A549 (cell line): ENCODE results near the gene PLXND1.

Experiments used
- CTCF ChIP-seq: fragments of >200 bp; sonication (Bioruptor Twin); formaldehyde crosslinking; IDR thresholded peaks from 3 replicates; pipeline ENCODE4 v1.5.1; 2016
- HOXA7 ChIP-seq: fragments of 250-450 bp; sonication (Bioruptor Pico); IDR thresholded peaks from 2 replicates; pipeline ENCODE4 v1.5.0; 2020; ENCODE audit warnings: mild to moderate bottlenecking, moderate library complexity

- TF ChIP-seq CTCF (no peak), HOXA7 (CRISPR knock-in tag) (no peak)
Observed at GRCh38 chr3:129616713-129617112, 10.2 kb upstream of the PLXND1 start.
